Measurements from ENCODE around the gene UBA52.
"Not testable (repeated sequence)": the region's sequence is repeated elsewhere in the genome, so short reads cannot be mapped to it uniquely, and the experiment has no call there.

Gene UBA52

GRCh38 chr19:18593367-18594095 lies 21.9 kb downstream of the UBA52 start:
- DNase-seq (ENCODE audit: low read depth in 2 of 2): no peak

- DNase-seq (ENCODE audit: low read depth in 2 of 2): peak; percentile 54 to 56
Observed at GRCh38 chr19:18594096-18594823, 22.6 kb downstream of the UBA52 start.

- no peak for DNase-seq (ENCODE audit: low read depth in 2 of 2)
Observed at GRCh38 chr19:18594824-18595373, 23.2 kb downstream of the UBA52 start.

- no peak for DNase-seq (ENCODE audit: low read depth in 2 of 2)
Observed at GRCh38 chr19:18595475-18595874, 23.8 kb downstream of the UBA52 start.

GRCh38 chr19:18596752-18597157 lies 25.1 kb downstream of the UBA52 start:
- no peak for DNase-seq (ENCODE audit: low read depth in 2 of 2)

GRCh38 chr19:18597809-18598660 lies 26.4 kb downstream of the UBA52 start:
- no peak for DNase-seq (ENCODE audit: low read depth in 2 of 2)

GRCh38 chr19:18599485-18599884 lies 27.8 kb downstream of the UBA52 start:
- no peak for DNase-seq (ENCODE audit: low read depth in 2 of 2)

GRCh38 chr19:18600692-18601397 lies 29.2 kb downstream of the UBA52 start:
- DNase-seq (ENCODE audit: low read depth in 2 of 2): not testable (repeated sequence)

GRCh38 chr19:18601875-18602274 lies 30.2 kb downstream of the UBA52 start:
- no peak for DNase-seq (ENCODE audit: low read depth in 2 of 2)

- DNase-seq (ENCODE audit: low read depth in 2 of 2): no peak
Observed at GRCh38 chr19:18603255-18603957, 31.7 kb downstream of the UBA52 start.

- no peak for DNase-seq (ENCODE audit: low read depth in 2 of 2)
Observed at GRCh38 chr19:18603958-18604819, 32.5 kb downstream of the UBA52 start.

GRCh38 chr19:18604820-18605159 lies 33.1 kb downstream of the UBA52 start:
- no peak for DNase-seq (ENCODE audit: low read depth in 2 of 2)

GRCh38 chr19:18605196-18605545 lies 33.5 kb downstream of the UBA52 start:
- no peak for DNase-seq (ENCODE audit: low read depth in 2 of 2)

GRCh38 chr19:18605546-18606280 lies 34.1 kb downstream of the UBA52 start:
- no peak for DNase-seq (ENCODE audit: low read depth in 2 of 2)

GRCh38 chr19:18606281-18607225 lies 34.9 kb downstream of the UBA52 start, which contains the start of gene CRLF1:
TSS of gene CRLF1 (minus strand) at chr19:18606799. CDS start at chr19:18606656, 143 bp downstream.
- DNase-seq (ENCODE audit: low read depth in 2 of 2): no peak

GRCh38 chr19:18607226-18608101 lies 35.8 kb downstream of the UBA52 start:
- DNase-seq (ENCODE audit: low read depth in 2 of 2): no peak
